Stimulated activated CD8-positive, alpha-beta memory T cell treated with anti-CD3 and anti-CD28 coated beads, Interleukin-7, amount 100 ng/mL, for 1 hour (primary cell): ENCODE results near the gene ACTL7B.
"Not testable (repeated sequence)": the region's sequence is repeated elsewhere in the genome, so short reads cannot be mapped to it uniquely, and the experiment has no call there.

Source experiments
- DNase-seq, 2 donors: peaks; one replicate each; pipeline ENCODE4 v3.0.0-alpha.2; 2020; ENCODE audit warnings: low read depth in 2 of 2

Gene ACTL7B

GRCh38 chr9:108869092-108869725 lies 13.4 kb upstream of the ACTL7B start:
- no peak for DNase-seq

- DNase-seq = no peak
These were observed 12.0 kb upstream of the ACTL7B start for GRCh38 chr9:108867829-108868228.

- no peak for DNase-seq
These were observed 11.3 kb upstream of the ACTL7B start for GRCh38 chr9:108867116-108867515.

GRCh38 chr9:108866001-108866420 lies 10.2 kb upstream of the ACTL7B start:
- DNase-seq = no peak

GRCh38 chr9:108865037-108865436 lies 9.3 kb upstream of the ACTL7B start:
- no peak for DNase-seq

- DNase-seq = no peak
These were observed 8.7 kb upstream of the ACTL7B start for GRCh38 chr9:108864446-108864845.

- DNase-seq = no peak
These were observed 8.1 kb upstream of the ACTL7B start for GRCh38 chr9:108863891-108864290.

GRCh38 chr9:108861997-108862396 lies 6.2 kb upstream of the ACTL7B start, which contains the start of gene ACTL7A:
Gene ACTL7A, plus strand, starts transcription at chr9:108862266. Its CDS starts 57 bp downstream, at chr9:108862323.
- no peak for DNase-seq

- DNase-seq = no peak
These were observed 5.7 kb upstream of the ACTL7B start for GRCh38 chr9:108861464-108861863.

- DNase-seq = no peak
These were observed 5.0 kb upstream of the ACTL7B start for GRCh38 chr9:108860764-108861163.

GRCh38 chr9:108860354-108860753 lies 4.6 kb upstream of the ACTL7B start:
- no peak for DNase-seq

GRCh38 chr9:108859459-108860114 lies 3.8 kb upstream of the ACTL7B start:
- no peak for DNase-seq

GRCh38 chr9:108857572-108857971 lies 1.8 kb upstream of the ACTL7B start:
- DNase-seq = no peak

- no peak for DNase-seq
These were observed 278 bp downstream of the ACTL7B start for GRCh38 chr9:108855529-108855886.

GRCh38 chr9:108854641-108855528 lies 901 bp downstream of the ACTL7B start:
- no peak for DNase-seq

GRCh38 chr9:108854094-108854493 lies 1.7 kb downstream of the ACTL7B start:
- DNase-seq = no peak

GRCh38 chr9:108852079-108852478 lies 3.7 kb downstream of the ACTL7B start:
- DNase-seq = no peak

- DNase-seq = no peak
These were observed 4.6 kb downstream of the ACTL7B start for GRCh38 chr9:108851138-108851537.

- no peak for DNase-seq
These were observed 5.4 kb downstream of the ACTL7B start for GRCh38 chr9:108850293-108850897.

- not testable (repeated sequence) for DNase-seq
These were observed 7.5 kb downstream of the ACTL7B start for GRCh38 chr9:108848296-108848695.

- DNase-seq = no peak
These were observed 9.8 kb downstream of the ACTL7B start for GRCh38 chr9:108845947-108846346.

- no peak for DNase-seq
These were observed 10.3 kb downstream of the ACTL7B start for GRCh38 chr9:108845507-108845906.
